ENCODE results near the gene COL5A1. TPM values are rescaled to one million over a fixed set of nuclear protein-coding genes. Genes with fewer than 3 reads are reported as not detected.
"Not testable (repeated sequence)": the region's sequence is repeated elsewhere in the genome, so short reads cannot be mapped to it uniquely, and the experiment has no call there.

COL5A1 gene
- total RNA-seq, 1 donor from 2014 or later, result 12.8 TPM

GRCh38 chr9:134707731-134708671 is 66.4 kb downstream of the COL5A1 start:
- no peak for DNase-seq (ENCODE audit: low read depth)

- DNase-seq (ENCODE audit: low read depth), result no peak
Measured at GRCh38 chr9:134708672-134709038, 67.1 kb downstream of the COL5A1 start.

- DNase-seq (ENCODE audit: low read depth), result no peak
Measured at GRCh38 chr9:134709512-134710270, 68.1 kb downstream of the COL5A1 start.

- no peak for DNase-seq (ENCODE audit: low read depth)
Measured at GRCh38 chr9:134710271-134710540, 68.6 kb downstream of the COL5A1 start.

GRCh38 chr9:134710901-134711300 is 69.3 kb downstream of the COL5A1 start:
- no peak for DNase-seq (ENCODE audit: low read depth)

GRCh38 chr9:134712243-134712642 is 70.6 kb downstream of the COL5A1 start:
- DNase-seq (ENCODE audit: low read depth), result no peak

- no peak for DNase-seq (ENCODE audit: low read depth)
Measured at GRCh38 chr9:134712926-134713325, 71.3 kb downstream of the COL5A1 start.

GRCh38 chr9:134715536-134715935 is 73.9 kb downstream of the COL5A1 start:
- DNase-seq (ENCODE audit: low read depth), result not testable (repeated sequence)

GRCh38 chr9:134716067-134716466 is 74.5 kb downstream of the COL5A1 start:
- DNase-seq (ENCODE audit: low read depth), result no peak

GRCh38 chr9:134717056-134717455 is 75.5 kb downstream of the COL5A1 start:
- no peak for DNase-seq (ENCODE audit: low read depth)

- DNase-seq (ENCODE audit: low read depth), result no peak
Measured at GRCh38 chr9:134717924-134718645, 76.5 kb downstream of the COL5A1 start.

GRCh38 chr9:134719331-134719730 is 77.7 kb downstream of the COL5A1 start:
- no peak for DNase-seq (ENCODE audit: low read depth)

- DNase-seq (ENCODE audit: low read depth), result no peak
Measured at GRCh38 chr9:134720136-134720753, 78.6 kb downstream of the COL5A1 start.

GRCh38 chr9:134720796-134721195 is 79.2 kb downstream of the COL5A1 start:
- no peak for DNase-seq (ENCODE audit: low read depth)

- DNase-seq (ENCODE audit: low read depth), result no peak
Measured at GRCh38 chr9:134721344-134721743, 79.7 kb downstream of the COL5A1 start.

GRCh38 chr9:134722120-134722701 is 80.6 kb downstream of the COL5A1 start:
- no peak for DNase-seq (ENCODE audit: low read depth)

- DNase-seq (ENCODE audit: low read depth), result no peak
Measured at GRCh38 chr9:134723037-134723436, 81.4 kb downstream of the COL5A1 start.

- DNase-seq (ENCODE audit: low read depth), result no peak
Measured at GRCh38 chr9:134723491-134724190, 82.0 kb downstream of the COL5A1 start.

GRCh38 chr9:134724202-134724911 is 82.8 kb downstream of the COL5A1 start:
- DNase-seq (ENCODE audit: low read depth), result no peak

- DNase-seq (ENCODE audit: low read depth), result no peak
Measured at GRCh38 chr9:134724912-134725604, 83.5 kb downstream of the COL5A1 start.

All from renal cortical epithelial cell (primary cell).